HT-29 (cell line): Measurements from ENCODE around the gene IGDCC3. TPM values are rescaled to one million over a fixed set of nuclear protein-coding genes. Genes with fewer than 3 reads are reported as not detected.
A peak's percentile ranks its signal among the peaks of the same experiment; 100 is the strongest.

Experiments
- DNase-seq: peaks from one replicate; pipeline ENCODE4 v3.0.0-alpha.2; 2015; ENCODE audit warnings: low spot score
- total RNA-seq: library from RNA; depleted of rRNA; stranded (reverse); fragments of >200 nt; shearing (Covaris generic); gene quantifications from 2 replicates; pipeline ENCODE4 v1.2.3, GENCODE V29; 2014

The IGDCC3 gene
- total RNA-seq, 1 experiment from 2014 or later = not detected

GRCh38 chr15:65329288-65329983, 48.4 kb downstream of the IGDCC3 start:
- DNase-seq = no peak

- DNase-seq = no peak
Observed at GRCh38 chr15:65328506-65329287, 49.1 kb downstream of the IGDCC3 start.

GRCh38 chr15:65327651-65328393, 50.0 kb downstream of the IGDCC3 start:
- no peak for DNase-seq

GRCh38 chr15:65326818-65327217, 51.0 kb downstream of the IGDCC3 start:
- DNase-seq = no peak

GRCh38 chr15:65326117-65326526, 51.7 kb downstream of the IGDCC3 start:
- DNase-seq = no peak

- DNase-seq = no peak
Observed at GRCh38 chr15:65323071-65323511, 54.7 kb downstream of the IGDCC3 start.

GRCh38 chr15:65318870-65319356, 58.9 kb downstream of the IGDCC3 start:
- peak; percentile 95 for DNase-seq

- DNase-seq = no peak
Observed at GRCh38 chr15:65312400-65312916, 65.3 kb downstream of the IGDCC3 start.

- no peak for DNase-seq
Observed at GRCh38 chr15:65311760-65312159, 66.0 kb downstream of the IGDCC3 start.

- no peak for DNase-seq
Observed at GRCh38 chr15:65310431-65311137, 67.2 kb downstream of the IGDCC3 start.

- no peak for DNase-seq
Observed at GRCh38 chr15:65309882-65310418, 67.9 kb downstream of the IGDCC3 start.

GRCh38 chr15:65307978-65308377, 69.8 kb downstream of the IGDCC3 start:
- no peak for DNase-seq

- no peak for DNase-seq
Observed at GRCh38 chr15:65306551-65306950, 71.3 kb downstream of the IGDCC3 start.

GRCh38 chr15:65305776-65306175, 72.0 kb downstream of the IGDCC3 start:
- no peak for DNase-seq

GRCh38 chr15:65305150-65305758, 72.5 kb downstream of the IGDCC3 start:
- no peak for DNase-seq

- DNase-seq = peak; percentile 99
Observed at GRCh38 chr15:65304381-65305149, 73.2 kb downstream of the IGDCC3 start, which contains the start of gene RNU5B-1. RNU5B-1 (plus strand) TSS chr15:65304677.

GRCh38 chr15:65303687-65304380, 74.0 kb downstream of the IGDCC3 start:
- peak; percentile 85 for DNase-seq

GRCh38 chr15:65302061-65302460, 75.7 kb downstream of the IGDCC3 start:
- no peak for DNase-seq

- no peak for DNase-seq
Observed at GRCh38 chr15:65300924-65301441, 76.8 kb downstream of the IGDCC3 start.
